ENCODE data around the gene ABCA13.

ABCA13 gene

DNA sequence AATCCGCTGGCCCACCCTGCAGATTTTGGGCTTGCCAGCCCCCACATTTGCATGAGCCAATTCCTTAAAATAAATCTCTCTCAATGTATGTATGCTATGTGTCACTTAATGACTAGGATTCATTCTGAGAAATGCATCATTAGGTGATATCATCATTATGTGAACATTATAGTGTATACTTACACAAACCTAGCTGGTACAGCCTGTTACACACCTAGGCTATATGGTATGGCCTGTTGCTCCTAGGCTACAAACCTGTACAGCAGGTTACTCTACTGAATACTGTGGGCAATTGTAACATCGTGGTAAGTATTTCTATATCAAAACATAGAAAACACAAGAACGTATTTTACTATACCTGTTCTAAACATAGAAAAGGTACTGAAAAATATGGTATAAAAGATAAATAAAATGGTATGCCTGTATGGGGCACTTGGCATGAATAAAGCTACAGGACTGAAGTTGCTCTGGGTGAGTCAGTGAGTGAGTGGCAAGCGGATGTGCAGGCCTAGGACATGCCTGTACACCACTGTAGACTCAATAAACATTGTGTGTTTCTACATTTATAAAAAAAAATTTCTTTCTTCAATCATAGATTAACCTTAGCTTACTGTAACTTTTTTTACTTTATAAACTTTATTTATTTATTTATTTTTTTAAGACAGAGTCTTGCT is 135.9 kb downstream of the ABCA13 start:
- FAIRE-seq (no peak), DNase-seq (ENCODE audit: insufficient read length) (no peak)
- no peak for TF ChIP-seq POLR2AphosphoS5 (IDR thresholded peaks at IDR 0.05; ENCODE audit: low read depth, low read length)

GRCh38 chr7:48309720-48310119 is 138.5 kb downstream of the ABCA13 start:
- DNase-seq (ENCODE audit: insufficient read length): no peak
- no peak for TF ChIP-seq POLR2AphosphoS5 (IDR thresholded peaks at IDR 0.05; ENCODE audit: low read depth, low read length)
- no peak for TF ChIP-seq POLR2A (IDR thresholded peaks at IDR 0.05; ENCODE audit: low read depth, low read length)
- no peak for TF ChIP-seq TAF1 (IDR thresholded peaks at IDR 0.05; ENCODE audit: borderline replicate concordance, low read depth, low read length)
- FAIRE-seq: no peak

GRCh38 chr7:48311464-48312100 is 140.3 kb downstream of the ABCA13 start:
- TF ChIP-seq POLR2AphosphoS5 (IDR thresholded peaks at IDR 0.05; ENCODE audit: low read depth, low read length): no peak
- no peak for TF ChIP-seq TAF1 (IDR thresholded peaks at IDR 0.05; ENCODE audit: borderline replicate concordance, low read depth, low read length)
- FAIRE-seq (no peak), DNase-seq (ENCODE audit: insufficient read length) (no peak)

DNA sequence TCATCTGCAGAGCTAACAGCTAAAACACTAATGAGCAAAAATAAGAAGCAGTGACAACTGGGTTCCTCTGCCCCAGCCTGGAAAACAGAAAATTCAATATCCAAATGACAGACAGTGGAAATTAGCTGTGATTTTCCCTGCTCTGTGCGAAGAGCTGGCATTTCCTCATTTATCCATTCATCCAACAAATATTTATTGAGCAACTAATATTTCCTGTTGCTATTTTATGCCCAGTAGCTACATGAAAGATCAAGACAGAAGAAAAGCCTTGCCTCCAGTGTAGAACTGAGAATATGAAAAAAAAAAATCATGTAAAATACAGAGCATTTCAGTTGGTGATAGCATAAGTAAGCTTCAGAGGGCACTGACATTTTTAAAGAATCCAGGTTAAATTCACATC is 140.9 kb downstream of the ABCA13 start:
- FAIRE-seq: no peak
- TF ChIP-seq POLR2AphosphoS5 (IDR thresholded peaks at IDR 0.05; ENCODE audit: low read depth, low read length) (no peak), TAF1 (IDR thresholded peaks at IDR 0.05; ENCODE audit: borderline replicate concordance, low read depth, low read length) (no peak), POLR2A (IDR thresholded peaks at IDR 0.05; ENCODE audit: low read depth, low read length) (no peak)
- no peak for DNase-seq (ENCODE audit: insufficient read length)

DNA sequence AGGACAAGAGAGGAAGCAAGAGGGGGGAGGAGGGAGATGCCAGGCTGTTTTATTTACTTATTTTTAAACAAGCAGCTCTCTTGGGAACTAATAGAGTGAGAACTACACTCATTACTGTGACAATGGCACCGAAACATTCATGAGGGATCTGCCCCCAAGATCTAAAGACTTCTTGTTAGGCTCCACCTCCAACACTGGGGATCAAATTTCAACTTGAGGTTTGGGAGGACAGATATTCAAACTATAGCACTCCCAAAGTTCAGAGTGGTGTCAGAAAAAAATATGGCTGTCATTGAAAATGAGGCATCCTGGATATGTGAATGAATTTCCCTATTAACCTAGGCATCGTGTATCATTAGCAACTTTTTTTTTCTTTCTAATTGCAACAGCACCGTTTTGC is 145.5 kb downstream of the ABCA13 start:
- DNase-seq (ENCODE audit: insufficient read length) (no peak), FAIRE-seq (no peak)
- TF ChIP-seq POLR2A (IDR thresholded peaks at IDR 0.05; ENCODE audit: low read depth, low read length) (no peak), POLR2AphosphoS5 (IDR thresholded peaks at IDR 0.05; ENCODE audit: low read depth, low read length) (no peak), TAF1 (IDR thresholded peaks at IDR 0.05; ENCODE audit: borderline replicate concordance, low read depth, low read length) (no peak)

DNA sequence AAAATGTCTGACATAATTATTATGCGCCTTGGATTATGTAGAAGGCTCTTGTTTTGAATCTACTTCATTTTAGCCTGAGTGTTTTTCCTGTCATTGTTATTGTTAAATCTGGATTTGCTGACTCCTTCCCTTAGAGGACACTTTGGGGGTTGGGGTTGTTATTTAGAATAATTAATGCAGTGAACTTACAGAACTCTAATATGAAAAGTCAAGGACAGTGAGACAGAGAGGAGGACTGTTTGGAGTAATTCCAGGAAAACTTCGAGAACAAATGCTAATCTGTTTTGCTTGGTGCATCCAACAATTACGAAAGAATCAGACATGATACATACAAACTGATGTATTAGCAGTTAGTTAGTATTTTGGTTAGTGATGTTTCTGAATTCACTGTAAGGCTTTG is 146.1 kb downstream of the ABCA13 start:
- FAIRE-seq (no peak), DNase-seq (ENCODE audit: insufficient read length) (no peak)
- TF ChIP-seq TAF1 (IDR thresholded peaks at IDR 0.05; ENCODE audit: borderline replicate concordance, low read depth, low read length): no peak
- TF ChIP-seq POLR2A (IDR thresholded peaks at IDR 0.05; ENCODE audit: low read depth, low read length): no peak
- no peak for TF ChIP-seq POLR2AphosphoS5 (IDR thresholded peaks at IDR 0.05; ENCODE audit: low read depth, low read length)

DNA sequence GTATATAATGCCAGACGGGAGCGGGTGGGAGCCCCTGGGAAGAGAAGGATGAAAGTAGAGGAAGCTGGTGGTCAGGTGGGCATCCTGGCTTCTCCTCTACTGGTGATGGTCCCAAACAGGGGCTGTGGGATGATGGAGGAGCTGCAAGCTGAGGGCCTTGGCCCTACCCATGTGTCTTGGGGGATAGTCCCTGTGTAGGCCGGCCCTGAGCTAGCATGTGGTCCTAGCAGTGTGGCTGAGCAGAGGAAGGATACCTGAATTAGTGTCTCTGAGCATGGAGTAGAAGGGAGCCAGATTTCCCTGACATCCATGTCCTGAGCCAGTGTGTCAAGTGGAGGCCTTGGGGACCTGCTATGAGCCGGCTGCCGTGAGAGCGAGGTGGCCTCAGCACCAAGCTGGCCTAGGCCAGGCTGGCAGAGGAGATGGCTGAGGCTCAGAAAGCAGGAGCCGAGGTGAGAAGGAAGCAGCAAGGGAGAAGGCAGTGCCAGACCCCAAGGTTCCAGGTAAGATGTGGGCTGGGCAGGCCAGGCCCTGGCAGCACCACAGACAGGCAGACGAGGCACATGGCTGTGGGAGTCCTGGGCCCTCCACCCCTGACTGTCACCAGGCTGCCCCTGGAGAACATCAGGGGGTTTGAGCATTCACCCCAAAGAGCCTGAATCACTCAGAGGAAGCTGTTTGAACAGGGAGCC is 150.2 kb downstream of the ABCA13 start:
- TF ChIP-seq POLR2A (IDR thresholded peaks at IDR 0.05; ENCODE audit: low read depth, low read length): no peak
- TF ChIP-seq TAF1 (IDR thresholded peaks at IDR 0.05; ENCODE audit: borderline replicate concordance, low read depth, low read length): no peak
- no peak for TF ChIP-seq POLR2AphosphoS5 (IDR thresholded peaks at IDR 0.05; ENCODE audit: low read depth, low read length)
- DNase-seq (ENCODE audit: insufficient read length): no peak
- no peak for FAIRE-seq

DNA sequence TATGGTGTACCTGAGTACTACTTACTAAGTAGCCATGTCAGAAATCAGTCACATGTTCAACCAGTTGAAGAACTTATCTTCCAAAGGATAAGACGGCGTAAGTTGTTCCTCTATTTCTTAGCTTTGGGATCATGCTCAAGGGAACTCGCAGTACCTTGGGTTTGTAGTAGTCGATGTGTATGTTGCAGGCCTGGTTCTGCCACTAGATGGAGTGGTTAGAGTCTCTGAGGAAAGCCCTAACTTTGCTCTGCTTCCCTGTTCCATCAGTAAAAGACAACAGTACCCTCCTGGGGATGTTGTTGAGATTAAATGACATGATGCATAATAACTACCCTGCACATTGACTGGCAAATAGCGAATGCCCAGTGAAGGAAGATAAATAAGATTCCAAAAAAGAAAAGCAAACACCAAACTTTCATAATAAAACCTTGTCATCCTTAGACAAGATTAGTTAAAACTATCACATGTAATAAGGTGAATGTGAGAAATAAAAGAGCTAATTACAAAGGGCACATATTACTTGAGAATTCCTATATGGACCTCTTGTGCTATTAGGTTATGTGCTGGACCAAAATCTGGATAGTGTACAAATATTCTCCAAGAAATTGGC is 165.9 kb downstream of the ABCA13 start:
- FAIRE-seq: no peak
- TF ChIP-seq POLR2A (IDR thresholded peaks at IDR 0.05; ENCODE audit: low read depth, low read length): no peak
- no peak for TF ChIP-seq TAF1 (IDR thresholded peaks at IDR 0.05; ENCODE audit: borderline replicate concordance, low read depth, low read length)
- TF ChIP-seq POLR2AphosphoS5 (IDR thresholded peaks at IDR 0.05; ENCODE audit: low read depth, low read length): no peak
- no peak for DNase-seq (ENCODE audit: insufficient read length)

DNA sequence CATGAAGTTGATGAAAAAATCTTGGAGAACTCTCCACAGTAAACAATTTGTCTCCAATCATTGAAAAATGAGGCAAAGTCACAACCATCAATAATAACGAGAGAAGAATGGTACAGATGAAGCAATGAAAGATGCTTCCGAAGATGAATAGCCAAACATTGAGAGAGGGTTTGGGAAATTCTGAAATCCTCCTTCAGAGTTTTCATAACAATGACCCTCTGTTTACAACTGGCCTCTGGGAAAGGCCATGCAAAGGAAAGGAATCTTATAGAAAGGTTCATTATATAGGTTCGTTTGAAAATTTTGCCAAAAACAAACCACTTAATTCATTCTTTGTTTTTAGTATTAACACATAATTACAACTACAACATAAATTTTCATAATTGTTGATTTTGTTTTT is 166.5 kb downstream of the ABCA13 start:
- DNase-seq (ENCODE audit: insufficient read length) (no peak), FAIRE-seq (no peak)
- TF ChIP-seq POLR2A (IDR thresholded peaks at IDR 0.05; ENCODE audit: low read depth, low read length) (no peak), POLR2AphosphoS5 (IDR thresholded peaks at IDR 0.05; ENCODE audit: low read depth, low read length) (no peak), TAF1 (IDR thresholded peaks at IDR 0.05; ENCODE audit: borderline replicate concordance, low read depth, low read length) (no peak)

- DNase-seq (ENCODE audit: insufficient read length) (no peak), FAIRE-seq (no peak)
- no peak for TF ChIP-seq POLR2AphosphoS5 (IDR thresholded peaks at IDR 0.05; ENCODE audit: low read depth, low read length)
- TF ChIP-seq TAF1 (IDR thresholded peaks at IDR 0.05; ENCODE audit: borderline replicate concordance, low read depth, low read length): no peak
- no peak for TF ChIP-seq POLR2A (IDR thresholded peaks at IDR 0.05; ENCODE audit: low read depth, low read length)
These were observed 176.1 kb downstream of the ABCA13 start for GRCh38 chr7:48347230-48347825.

DNA sequence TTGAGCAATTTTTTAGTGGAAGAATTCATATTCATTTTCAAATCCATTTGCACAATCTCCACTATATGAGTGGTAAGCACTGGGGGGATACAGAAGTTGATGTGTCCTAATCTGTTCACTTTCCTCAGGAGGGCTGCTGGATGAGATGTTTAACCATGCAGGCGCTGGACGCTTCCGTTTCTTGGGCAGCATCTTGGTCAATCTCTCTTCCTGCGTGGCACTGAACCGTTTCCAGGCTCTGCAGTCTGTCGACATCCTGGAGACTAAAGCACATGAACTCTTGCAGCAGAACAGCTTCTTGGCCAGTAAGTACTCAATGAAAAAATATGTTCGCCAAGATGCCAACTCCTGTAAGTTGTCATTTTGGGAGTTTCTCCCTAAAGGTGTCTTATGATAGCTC is 179.3 kb downstream of the ABCA13 start:
- FAIRE-seq: no peak
- DNase-seq (ENCODE audit: insufficient read length): no peak
- no peak for TF ChIP-seq POLR2AphosphoS5 (IDR thresholded peaks at IDR 0.05; ENCODE audit: low read depth, low read length)
- TF ChIP-seq POLR2A (IDR thresholded peaks at IDR 0.05; ENCODE audit: low read depth, low read length): no peak
- no peak for TF ChIP-seq TAF1 (IDR thresholded peaks at IDR 0.05; ENCODE audit: borderline replicate concordance, low read depth, low read length)

Data from GM12892 (cell line).